GM18868 (cell line): ENCODE results near the gene ASTE1.
"Not testable (repeated sequence)": the region's sequence is repeated elsewhere in the genome, so short reads cannot be mapped to it uniquely, and the experiment has no call there.

Experiments
- ATAC-seq: cut with Tn5 transposase; IDR thresholded peaks from one replicate; pipeline ENCODE4 v1.9.1; 2021; ENCODE audit warnings: mild to moderate bottlenecking, moderate library complexity; ENCODE audit not compliant: unreplicated experiment

ASTE1 gene

GRCh38 chr3:131026321-131027151 is at the start of gene ASTE1, which contains the start of gene NEK11:
TSS of gene ASTE1 (minus strand) at chr3:131026825. CDS start at chr3:131025306, 1,519 bp downstream.
TSS of gene NEK11 (plus strand) at chr3:131026877. CDS start at chr3:131029709, 2,832 bp downstream.
- peak; percentile 98 for ATAC-seq

GRCh38 chr3:131075632-131076328 is 49.2 kb upstream of the ASTE1 start:
- ATAC-seq: no peak

- no peak for ATAC-seq
Measured at GRCh38 chr3:131072845-131073244, 46.2 kb upstream of the ASTE1 start.

GRCh38 chr3:131072099-131072559 is 45.5 kb upstream of the ASTE1 start:
- no peak for ATAC-seq

GRCh38 chr3:131067983-131068382 is 41.4 kb upstream of the ASTE1 start:
- ATAC-seq: no peak

- ATAC-seq: no peak
Measured at GRCh38 chr3:131053043-131053859, 26.6 kb upstream of the ASTE1 start.

- ATAC-seq: no peak
Measured at GRCh38 chr3:131050001-131050400, 23.4 kb upstream of the ASTE1 start.

- ATAC-seq: no peak
Measured at GRCh38 chr3:131048030-131048429, 21.4 kb upstream of the ASTE1 start.

GRCh38 chr3:131047582-131047981 is 21.0 kb upstream of the ASTE1 start:
- no peak for ATAC-seq

GRCh38 chr3:131042271-131042985 is 15.8 kb upstream of the ASTE1 start:
- not testable (repeated sequence) for ATAC-seq

GRCh38 chr3:131038326-131038725 is 11.7 kb upstream of the ASTE1 start:
- ATAC-seq: no peak

- ATAC-seq: no peak
Measured at GRCh38 chr3:131036986-131037385, 10.4 kb upstream of the ASTE1 start.

- ATAC-seq: no peak
Measured at GRCh38 chr3:131036200-131036816, 9.7 kb upstream of the ASTE1 start.

GRCh38 chr3:131033480-131034080 is 7.0 kb upstream of the ASTE1 start:
- peak; percentile 67 for ATAC-seq

GRCh38 chr3:131031660-131032059 is 5.0 kb upstream of the ASTE1 start:
- no peak for ATAC-seq

GRCh38 chr3:131028844-131029243 is 2.2 kb upstream of the ASTE1 start:
- no peak for ATAC-seq

- no peak for ATAC-seq
Measured at GRCh38 chr3:131025539-131025938, 1.1 kb downstream of the ASTE1 start.

GRCh38 chr3:131020122-131020693 is 6.4 kb downstream of the ASTE1 start:
- peak; percentile 52 for ATAC-seq

- no peak for ATAC-seq
Measured at GRCh38 chr3:131018970-131019369, 7.7 kb downstream of the ASTE1 start.
